GM18526 (cell line): Measurements from ENCODE around the gene NOPCHAP1.

Experiments
- POLR2A ChIP-seq: IDR thresholded peaks from 3 replicates; pipeline ENCODE4 v1.6.1; 2011; ENCODE audit not compliant: insufficient read length; ENCODE audit errors: extremely low read depth

The NOPCHAP1 gene

GRCh38 chr12:105033851-105034250 lies 47.7 kb downstream of the NOPCHAP1 start:
- no peak for TF ChIP-seq POLR2A
